Fibroblast of skin of scalp (primary cell): ENCODE measurements around the gene PTPRD.
A peak's percentile ranks its signal among the peaks of the same experiment; 100 is the strongest.

ENCODE experiments used
- DNase-seq: peaks from one replicate; pipeline ENCODE4 v3.0.0-alpha.2; 2013

PTPRD gene

DNA sequence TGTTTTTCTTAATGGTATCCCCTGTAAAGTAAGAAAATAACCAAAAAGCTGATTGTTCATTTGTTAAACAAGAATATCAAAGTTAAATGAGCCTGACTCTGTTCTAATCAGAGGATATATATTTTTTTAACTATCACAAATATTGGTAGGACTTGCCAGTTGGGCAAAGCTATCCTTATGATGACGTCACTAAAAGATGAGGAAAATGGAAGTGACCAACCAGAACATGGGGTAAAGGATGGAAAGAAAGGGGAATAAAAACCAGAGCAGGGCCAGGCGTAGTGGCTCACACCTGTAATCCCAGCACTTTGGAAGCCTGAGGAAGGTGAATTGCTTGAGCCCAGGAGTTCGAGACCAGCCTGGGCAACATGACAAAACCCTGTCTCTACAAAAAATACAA is 2001.6 kb downstream of the PTPRD start:
- DNase-seq: no peak

GRCh38 chr9:8610256-8610655 is 2002.5 kb downstream of the PTPRD start:
- DNase-seq: no peak

- DNase-seq: no peak
Observed at GRCh38 chr9:8605096-8605495, 2007.7 kb downstream of the PTPRD start.

DNA sequence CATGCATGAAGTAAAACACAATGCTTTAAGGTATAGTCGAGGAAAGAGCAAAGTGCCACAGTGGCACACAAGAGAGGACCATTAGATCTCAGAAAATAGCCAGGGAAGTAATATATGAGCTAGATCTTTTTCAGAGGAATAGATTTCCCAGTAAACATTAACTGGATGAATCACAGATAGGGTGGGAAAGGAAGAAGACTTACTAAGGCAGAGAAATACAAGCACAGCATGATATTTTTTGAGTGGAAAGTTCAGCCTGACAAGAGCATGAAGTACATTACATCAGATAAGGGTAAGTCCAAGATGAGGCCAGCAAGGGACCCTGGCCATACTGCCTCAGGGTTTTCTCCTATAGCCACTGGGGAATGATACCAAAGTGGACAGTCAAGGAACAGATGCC is 2008.6 kb downstream of the PTPRD start:
- no peak for DNase-seq

- no peak for DNase-seq
Observed at GRCh38 chr9:8600914-8601680, 2011.7 kb downstream of the PTPRD start.

GRCh38 chr9:8599937-8600336 is 2012.9 kb downstream of the PTPRD start:
- no peak for DNase-seq

GRCh38 chr9:8589476-8589875 is 2023.3 kb downstream of the PTPRD start:
- DNase-seq: no peak

- DNase-seq: no peak
Observed at GRCh38 chr9:8585036-8585435, 2027.8 kb downstream of the PTPRD start.

GRCh38 chr9:8579661-8580060 is 2033.1 kb downstream of the PTPRD start:
- DNase-seq: no peak

GRCh38 chr9:8576741-8577140 is 2036.1 kb downstream of the PTPRD start:
- no peak for DNase-seq

- no peak for DNase-seq
Observed at GRCh38 chr9:8574846-8575245, 2038.0 kb downstream of the PTPRD start.

DNA sequence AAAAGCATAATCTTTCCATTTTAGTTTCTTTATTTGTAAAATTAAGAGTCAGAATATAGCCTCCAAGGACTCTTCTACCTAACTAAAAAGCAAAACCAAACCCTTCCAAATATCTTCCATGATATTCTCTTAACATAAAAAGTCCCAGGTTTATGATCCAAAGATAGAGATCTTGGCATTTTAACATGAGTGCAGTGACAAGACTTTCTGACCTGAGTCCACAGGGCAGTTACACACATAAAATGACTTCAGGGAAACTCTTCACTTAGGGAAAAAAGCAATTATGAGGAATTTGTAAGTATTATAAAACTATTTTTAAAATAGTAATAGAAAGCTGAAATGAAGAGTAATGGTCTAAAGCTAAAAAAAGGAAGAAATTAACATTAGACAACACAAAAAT is 2040.6 kb downstream of the PTPRD start:
- no peak for DNase-seq

GRCh38 chr9:8571643-8572042 is 2041.2 kb downstream of the PTPRD start:
- DNase-seq: no peak

- DNase-seq: no peak
Observed at GRCh38 chr9:8570776-8571175, 2042.0 kb downstream of the PTPRD start.

- DNase-seq: no peak
Observed at GRCh38 chr9:8569823-8570222, 2043.0 kb downstream of the PTPRD start.

DNA sequence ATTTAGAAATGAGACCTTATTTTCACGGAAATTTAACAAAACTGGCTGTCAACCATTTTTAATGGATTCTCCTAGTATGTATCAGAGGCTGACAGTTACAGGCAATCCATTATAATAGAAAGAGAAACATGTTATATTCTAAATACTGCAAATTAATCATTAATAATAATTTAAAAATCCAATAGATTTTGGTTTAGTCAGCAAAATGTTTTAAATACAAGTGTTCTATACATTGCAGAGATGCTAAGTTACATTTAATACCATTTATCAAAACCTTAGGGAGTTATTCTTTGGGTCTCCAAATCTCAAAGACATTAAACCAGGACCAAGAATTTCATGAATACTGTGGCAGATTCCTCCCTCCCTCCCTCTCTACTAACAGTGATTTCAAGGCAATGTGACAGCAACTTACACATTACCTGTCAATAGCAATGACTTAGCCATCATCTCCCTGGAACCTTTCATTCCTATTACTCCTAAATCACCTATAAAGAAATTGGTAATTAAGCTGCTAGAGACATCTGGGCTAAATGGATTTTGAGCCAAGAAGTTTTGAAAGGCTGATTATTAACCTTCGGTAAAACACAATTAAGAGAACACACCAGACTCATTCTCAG is 2044.7 kb downstream of the PTPRD start:
- no peak for DNase-seq

DNA sequence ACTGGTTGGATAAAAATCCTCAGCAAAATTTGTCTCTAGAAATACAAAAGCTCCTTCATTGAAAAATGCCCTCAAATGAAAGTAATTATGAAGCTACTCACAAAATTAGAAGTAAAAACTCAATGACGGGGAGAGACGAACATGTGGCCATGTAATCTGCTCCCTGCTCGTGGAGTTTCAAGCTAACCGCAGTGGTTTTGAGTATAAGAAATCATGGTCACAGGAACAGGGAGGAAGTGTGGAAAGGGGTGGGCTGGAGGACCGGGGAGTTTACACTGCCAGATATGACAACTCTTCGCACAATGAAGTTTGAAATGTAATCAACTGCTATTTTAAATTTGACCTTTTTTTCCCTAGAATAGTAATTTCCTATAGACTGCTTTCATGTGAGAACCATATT is 2047.8 kb downstream of the PTPRD start:
- no peak for DNase-seq

GRCh38 chr9:8560560-8561525 is 2052.0 kb downstream of the PTPRD start:
- no peak for DNase-seq

GRCh38 chr9:8558176-8558575 is 2054.6 kb downstream of the PTPRD start:
- no peak for DNase-seq

DNA sequence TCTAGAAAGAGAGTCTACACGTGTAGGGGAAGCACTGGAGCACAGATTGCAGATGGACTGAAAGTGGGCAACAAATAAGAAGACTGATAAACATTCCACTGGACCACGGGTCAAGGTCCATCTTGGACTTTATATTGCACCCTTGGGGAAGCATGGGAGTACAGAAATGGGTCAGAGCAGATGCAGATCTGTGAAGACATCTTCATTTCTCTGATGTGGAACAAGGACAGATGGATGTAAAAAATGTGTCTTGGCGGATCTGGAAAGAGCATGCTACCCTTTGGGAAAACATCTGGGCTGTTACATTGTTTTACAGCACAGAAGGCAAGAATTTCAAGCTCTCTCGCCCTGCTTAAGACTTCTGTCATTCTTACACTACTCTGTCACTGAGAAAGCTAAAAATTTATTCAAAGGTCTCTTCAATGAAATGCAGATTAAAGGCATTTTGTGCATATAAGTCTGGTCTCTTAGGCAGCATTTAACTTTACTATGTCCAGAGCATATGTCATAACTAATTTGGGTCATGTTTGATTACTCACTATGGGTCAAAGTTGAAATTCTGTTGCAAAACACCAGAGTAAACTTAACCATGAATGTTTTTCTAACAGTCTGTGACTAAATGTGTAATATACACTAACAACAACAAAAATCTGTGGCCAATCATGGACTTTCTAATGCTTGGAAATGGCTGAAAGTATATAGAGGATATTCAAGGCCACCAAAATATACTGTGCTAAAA is 2056.9 kb downstream of the PTPRD start:
- DNase-seq: peak; percentile 13

GRCh38 chr9:8553444-8553843 is 2059.4 kb downstream of the PTPRD start:
- DNase-seq: no peak

DNA sequence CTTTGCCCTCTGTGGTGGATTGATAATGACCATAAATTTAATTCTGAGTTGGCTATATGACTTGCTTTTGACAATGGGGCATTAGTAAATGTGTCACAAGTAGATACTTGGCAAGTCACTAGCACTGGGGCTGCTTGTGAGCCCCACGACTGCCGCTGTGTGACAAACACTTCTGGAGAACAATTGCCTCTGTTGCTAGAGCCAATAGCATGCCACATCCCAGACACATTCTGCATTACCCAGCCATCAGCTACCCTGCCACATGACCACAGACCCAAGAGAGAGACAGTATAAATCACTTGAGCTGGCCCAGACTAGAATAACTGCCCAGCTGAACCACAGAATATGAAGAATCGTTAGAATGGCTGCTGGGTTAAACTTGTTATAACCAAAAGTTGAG is 2060.1 kb downstream of the PTPRD start:
- DNase-seq: no peak

DNA sequence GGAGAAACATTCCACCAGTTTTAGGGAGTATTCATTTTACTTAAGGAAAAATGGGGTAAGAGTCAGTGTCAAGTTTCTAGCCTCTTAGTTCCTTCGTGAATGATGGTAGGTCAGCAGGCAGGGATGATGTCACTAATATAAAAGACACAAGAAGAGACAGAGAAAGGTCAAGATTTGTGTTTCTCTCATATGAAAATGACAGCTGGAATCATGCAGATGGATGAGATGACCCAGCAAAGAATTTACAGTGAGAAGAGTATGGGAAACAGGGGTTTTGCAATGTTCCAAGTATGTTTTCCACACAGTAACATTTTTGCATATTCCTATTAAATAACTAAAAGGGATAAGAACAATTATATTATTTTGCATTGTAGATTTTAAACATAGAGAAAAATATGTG is 2063.6 kb downstream of the PTPRD start:
- no peak for DNase-seq
